Tibial nerve (tissue), 4 donors: ENCODE data around the gene PMAIP1.

ENCODE experiments used
- EP300 ChIP-seq, 2 donors: sonication (generic); formaldehyde crosslinking; IDR thresholded peaks; one replicate each; pipeline ENCODE4 v1.6.1; 2017; ENCODE audit warnings: antibody characterized with exemption in 2 of 2, mild to moderate bottlenecking in 1 of 2
- POLR2A ChIP-seq, 2 donors: fragments of 450-650 bp; IDR thresholded peaks; one replicate each; pipeline ENCODE4 v1.6.1; 2017; ENCODE audit warnings: antibody characterized with exemption in 2 of 2, mild to moderate bottlenecking in 2 of 2, moderate library complexity in 2 of 2
- TF ChIP-seq, protein P1 (sequence below), 5 experiments: fragments of 200-600 bp in 3 of 5; fragments of 450-650 bp in 2 of 5; sonication (generic) in 3 of 5; IDR thresholded peaks; one replicate each; pipeline ENCODE4 v1.5.1; 2016 to 2019; ENCODE audit warnings: antibody characterized with exemption in 5 of 5, mild to moderate bottlenecking in 3 of 5, moderate library complexity in 2 of 5

DNA sequence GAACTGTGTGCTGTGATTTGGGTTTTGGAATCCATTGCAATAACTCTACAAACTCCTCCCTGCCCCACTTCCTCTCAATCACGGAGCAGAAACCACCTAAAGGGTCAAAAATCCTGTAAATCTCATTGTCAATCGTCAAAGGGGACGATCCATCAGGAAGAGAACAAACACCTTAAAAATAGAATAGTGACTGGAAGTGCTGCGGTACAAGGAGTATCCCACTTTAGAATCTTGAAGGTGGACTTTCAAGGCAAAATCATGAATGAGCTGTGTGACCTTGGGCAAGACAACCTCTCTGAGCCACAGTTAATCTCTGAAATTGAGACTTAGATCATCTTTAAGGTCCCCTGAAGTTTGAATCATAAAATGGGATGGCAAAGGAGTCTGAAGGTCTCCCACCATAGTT is 5.9 kb downstream of the PMAIP1 start:
- TF ChIP-seq EP300 (IDR thresholded peaks at IDR 0.05) (no peak), POLR2A (IDR thresholded peaks at IDR 0.05) (no peak)
- TF ChIP-seq, protein P1, sequence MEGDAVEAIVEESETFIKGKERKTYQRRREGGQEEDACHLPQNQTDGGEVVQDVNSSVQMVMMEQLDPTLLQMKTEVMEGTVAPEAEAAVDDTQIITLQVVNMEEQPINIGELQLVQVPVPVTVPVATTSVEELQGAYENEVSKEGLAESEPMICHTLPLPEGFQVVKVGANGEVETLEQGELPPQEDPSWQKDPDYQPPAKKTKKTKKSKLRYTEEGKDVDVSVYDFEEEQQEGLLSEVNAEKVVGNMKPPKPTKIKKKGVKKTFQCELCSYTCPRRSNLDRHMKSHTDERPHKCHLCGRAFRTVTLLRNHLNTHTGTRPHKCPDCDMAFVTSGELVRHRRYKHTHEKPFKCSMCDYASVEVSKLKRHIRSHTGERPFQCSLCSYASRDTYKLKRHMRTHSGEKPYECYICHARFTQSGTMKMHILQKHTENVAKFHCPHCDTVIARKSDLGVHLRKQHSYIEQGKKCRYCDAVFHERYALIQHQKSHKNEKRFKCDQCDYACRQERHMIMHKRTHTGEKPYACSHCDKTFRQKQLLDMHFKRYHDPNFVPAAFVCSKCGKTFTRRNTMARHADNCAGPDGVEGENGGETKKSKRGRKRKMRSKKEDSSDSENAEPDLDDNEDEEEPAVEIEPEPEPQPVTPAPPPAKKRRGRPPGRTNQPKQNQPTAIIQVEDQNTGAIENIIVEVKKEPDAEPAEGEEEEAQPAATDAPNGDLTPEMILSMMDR (IDR thresholded peaks at IDR 0.05) = no peak
